BE2C (cell line): ENCODE data around the gene DCANP1.
A peak's percentile ranks its signal among the peaks of the same experiment; 100 is the strongest.

Experiments
- DNase-seq: peaks from one replicate; pipeline ENCODE4 v3.0.0-alpha.2; 2020
- H3K27me3 ChIP-seq: fragments of 250-450 bp; sonication (Bioruptor Pico); 2 replicates; pipeline ENCODE4 v1.5.1; 2020; ENCODE audit warnings: mild to moderate bottlenecking
- H3K36me3 ChIP-seq: fragments of 250-450 bp; sonication (Bioruptor Pico); 2 replicates; pipeline ENCODE4 v1.5.1; 2020; ENCODE audit warnings: mild to moderate bottlenecking
- H3K4me1 ChIP-seq: fragments of 250-450 bp; sonication (Bioruptor Pico); 2 replicates; pipeline ENCODE4 v1.5.1; 2020
- H3K4me3 ChIP-seq: 2 replicates; pipeline ENCODE4 v1.5.1; 2011; ENCODE audit warnings: low read depth, low read length
- H3K9me3 ChIP-seq: fragments of 250-450 bp; sonication (Bioruptor Pico); 2 replicates; pipeline ENCODE4 v1.5.1; 2020
- CTCF ChIP-seq: IDR thresholded peaks from 2 replicates; pipeline ENCODE4 v1.5.1; 2012; ENCODE audit warnings: mild to moderate bottlenecking, low read depth, low read length

DCANP1 gene

DNA sequence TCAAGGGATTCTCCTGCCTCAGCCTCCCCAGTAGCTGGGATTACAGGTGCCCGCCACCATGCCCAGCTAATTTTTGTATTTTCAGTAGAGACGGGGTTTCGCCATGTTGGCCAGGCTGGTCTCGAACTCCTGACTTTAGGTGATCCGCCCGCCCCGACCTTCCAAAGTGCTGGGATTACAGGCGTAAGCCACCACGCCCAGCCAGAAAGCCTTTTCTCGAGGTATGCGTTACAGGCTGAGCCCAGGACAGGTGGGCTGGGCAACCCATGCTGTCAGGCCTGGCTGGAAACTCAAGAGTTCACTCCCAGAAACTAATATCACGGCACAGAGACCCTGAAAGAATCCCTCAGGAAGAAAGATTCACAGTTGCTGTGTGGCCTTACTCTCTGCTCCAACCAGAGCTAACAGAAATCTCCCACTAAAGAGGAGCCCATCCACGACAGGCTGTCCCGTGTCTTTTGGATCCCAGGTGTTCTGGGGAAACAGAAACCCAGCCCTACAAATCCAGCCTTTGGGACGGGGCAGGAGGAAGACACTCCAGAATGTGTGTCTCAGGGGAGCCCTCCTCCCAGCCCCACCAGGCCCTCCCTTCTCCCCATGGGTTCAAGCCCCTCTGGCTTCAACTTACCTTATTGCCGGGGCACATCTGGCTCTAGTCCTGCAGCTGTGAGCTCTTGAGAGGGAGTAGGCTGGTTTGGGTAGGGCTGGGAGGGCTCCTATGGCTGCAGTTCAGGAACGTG lies 4.6 kb upstream of the DCANP1 start:
- Histone ChIP-seq H3K36me3 (no peaks in the 10 kb centered on the region), H3K27me3 (peaks cover 19% of the 10 kb centered on the region), H3K4me1 (no peaks in the 10 kb centered on the region), H3K9me3 (no peaks in the 10 kb centered on the region), H3K4me3 (no peak overlapping the region)
- TF ChIP-seq CTCF = no peak
- DNase-seq = peak; percentile 0

DNA sequence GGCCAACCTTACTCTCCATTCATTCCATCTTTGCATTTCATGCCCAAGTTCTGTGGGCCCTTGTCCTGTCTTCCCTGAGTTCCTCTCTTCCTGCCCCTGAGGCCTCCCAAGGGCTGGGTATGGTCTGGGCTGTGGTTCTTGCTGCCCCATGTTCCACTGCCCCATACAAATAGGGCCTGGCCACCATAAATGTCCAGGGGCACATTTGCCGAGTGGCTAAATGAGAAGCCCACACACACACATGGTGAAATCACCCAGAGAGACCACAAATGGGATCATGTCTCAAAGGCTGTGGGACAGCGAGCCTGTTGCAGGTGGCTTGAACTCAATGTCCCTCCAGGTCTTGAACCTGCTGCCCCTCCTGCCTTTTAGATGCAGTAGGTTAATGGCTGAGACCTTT lies 3.8 kb upstream of the DCANP1 start:
- no peaks in the 10 kb centered on the region for H3K36me3 ChIP-seq
- TF ChIP-seq CTCF = no peak
- no peak for DNase-seq
- no peaks in the 10 kb centered on the region for H3K9me3 ChIP-seq
- H3K27me3 ChIP-seq = peaks cover 19% of the 10 kb centered on the region
- H3K4me1 ChIP-seq = no peaks in the 10 kb centered on the region
- no peak overlapping the region for H3K4me3 ChIP-seq

- H3K9me3 ChIP-seq = no peaks in the 10 kb centered on the region
- TF ChIP-seq CTCF = no peak
- H3K4me1 ChIP-seq = no peaks in the 10 kb centered on the region
- no peaks in the 10 kb centered on the region for H3K36me3 ChIP-seq
- peaks cover 19% of the 10 kb centered on the region for H3K27me3 ChIP-seq
- DNase-seq = peak; percentile 1
- H3K4me3 ChIP-seq = no peak overlapping the region
Measured at GRCh38 chr5:135450336-135450735, 3.2 kb upstream of the DCANP1 start.

- Histone ChIP-seq H3K27me3 (peaks cover 19% of the 10 kb centered on the region), H3K9me3 (no peaks in the 10 kb centered on the region), H3K36me3 (no peaks in the 10 kb centered on the region), H3K4me3 (no peak overlapping the region), H3K4me1 (no peaks in the 10 kb centered on the region)
- peak; percentile 1 for DNase-seq
- no peak for TF ChIP-seq CTCF
Measured at GRCh38 chr5:135449644-135450043, 2.5 kb upstream of the DCANP1 start.

GRCh38 chr5:135448791-135449507 lies 1.8 kb upstream of the DCANP1 start:
- no peaks in the 10 kb centered on the region for H3K36me3 ChIP-seq
- H3K9me3 ChIP-seq = no peaks in the 10 kb centered on the region
- H3K27me3 ChIP-seq = peaks cover 17% of the 10 kb centered on the region
- no peak for TF ChIP-seq CTCF
- no peak overlapping the region for H3K4me3 ChIP-seq
- no peak for DNase-seq
- no peaks in the 10 kb centered on the region for H3K4me1 ChIP-seq

GRCh38 chr5:135448071-135448739 lies 1.1 kb upstream of the DCANP1 start:
- Histone ChIP-seq H3K36me3 (no peaks in the 10 kb centered on the region), H3K9me3 (no peaks in the 10 kb centered on the region), H3K4me1 (no peaks in the 10 kb centered on the region), H3K27me3 (peaks cover 9% of the 10 kb centered on the region), H3K4me3 (no peak overlapping the region)
- DNase-seq = no peak
- TF ChIP-seq CTCF = no peak
